HL-60 (cell line): ENCODE measurements around the gene ADAMTS12.
"Not testable (repeated sequence)": the region's sequence is repeated elsewhere in the genome, so short reads cannot be mapped to it uniquely, and the experiment has no call there.

Experiments used
- DNase-seq, 2 experiments: peaks; one replicate each; pipeline ENCODE4 v3.0.0-alpha.2; 2010 to 2020; ENCODE audit warnings: low read depth in 1 of 2, low spot score in 1 of 2
- H3K27ac ChIP-seq: fragments of 250-450 bp; sonication (Bioruptor Pico); replicated peaks from 2 replicates; pipeline ENCODE4 v1.5.1; 2020; ENCODE audit warnings: mild to moderate bottlenecking, moderate library complexity
- H3K27me3 ChIP-seq: fragments of 250-450 bp; sonication (Bioruptor Pico); 2 replicates; pipeline ENCODE4 v1.5.1; 2021; ENCODE audit warnings: mild to moderate bottlenecking, moderate library complexity; ENCODE audit not compliant: insufficient read depth, poor library complexity, severe bottlenecking
- H3K4me3 ChIP-seq: replicated peaks from 2 replicates; pipeline ENCODE4 v1.5.1; 2011; ENCODE audit warnings: mild to moderate bottlenecking, control low read depth, low read length; ENCODE audit not compliant: insufficient read depth
- CTCF ChIP-seq: IDR thresholded peaks from one replicate; pipeline ENCODE4 v1.5.1; 2011; ENCODE audit warnings: low read length, control low read depth, inconsistent platforms; ENCODE audit not compliant: insufficient read depth
- GABPA ChIP-seq: IDR thresholded peaks from 2 replicates; pipeline ENCODE4 v1.6.1; 2012; ENCODE audit warnings: low read depth
- POLR2AphosphoS5 ChIP-seq: IDR thresholded peaks from 2 replicates; pipeline ENCODE4 v1.6.1; 2012; ENCODE audit warnings: low read depth
- REST ChIP-seq: IDR thresholded peaks from 2 replicates; pipeline ENCODE4 v1.6.1; 2012; ENCODE audit warnings: low read depth; ENCODE audit not compliant: insufficient replicate concordance
- SPI1 ChIP-seq: IDR thresholded peaks from 2 replicates; pipeline ENCODE4 v1.6.1; 2012; ENCODE audit warnings: low read depth, mild to moderate bottlenecking, borderline replicate concordance

Gene ADAMTS12

GRCh38 chr5:33867241-33867640 lies 24.5 kb downstream of the ADAMTS12 start:
- DNase-seq = no peak
- H3K27ac ChIP-seq = no peak overlapping the region
- TF ChIP-seq REST (no peak), SPI1 (no peak)

GRCh38 chr5:33859177-33859576 lies 32.6 kb downstream of the ADAMTS12 start:
- not testable (repeated sequence) for H3K27me3 ChIP-seq, H3K27ac ChIP-seq, H3K4me3 ChIP-seq, DNase-seq

More at GRCh38 chr5:33867241-33867640, 24.5 kb downstream of the ADAMTS12 start:
- Histone ChIP-seq H3K27me3 (no peaks in the 10 kb centered on the region), H3K4me3 (no peak overlapping the region)

GRCh38 chr5:33857037-33857436 lies 34.8 kb downstream of the ADAMTS12 start:
- TF ChIP-seq REST = no peak
- TF ChIP-seq GABPA = no peak
- TF ChIP-seq CTCF = no peak
- no peak for TF ChIP-seq POLR2AphosphoS5
- TF ChIP-seq SPI1 = no peak
- Histone ChIP-seq H3K27ac (no peak overlapping the region), H3K27me3 (peaks cover 3% of the 10 kb centered on the region), H3K4me3 (no peak overlapping the region)
- no peak for DNase-seq

GRCh38 chr5:33855396-33855795 lies 36.4 kb downstream of the ADAMTS12 start:
- no peak for TF ChIP-seq POLR2AphosphoS5
- TF ChIP-seq GABPA = no peak
- TF ChIP-seq CTCF = no peak
- TF ChIP-seq REST = no peak
- no peak for TF ChIP-seq SPI1
- Histone ChIP-seq H3K27ac (no peak overlapping the region), H3K4me3 (no peak overlapping the region), H3K27me3 (no peaks in the 10 kb centered on the region)
- no peak for DNase-seq
